SH-SY5Y (cell line): Measurements from ENCODE around the gene S100A9.

ENCODE experiments used
- GATA2 ChIP-seq: IDR thresholded peaks from 2 replicates; pipeline ENCODE4 v1.6.1; 2011; ENCODE audit warnings: mild to moderate bottlenecking, low read depth, low read length
- GATA3 ChIP-seq: IDR thresholded peaks from 2 replicates; pipeline ENCODE4 v1.6.1; 2011; ENCODE audit warnings: low read depth, mild to moderate bottlenecking, low read length, moderate library complexity

- TF ChIP-seq GATA3 (no peak), GATA2 (no peak)
These were observed 48.2 kb upstream of the S100A9 start for GRCh38 chr1:153309441-153309840.
